Prostate gland (tissue), 2 donors: ENCODE data around the gene PC. TPM values are rescaled to one million over a fixed set of nuclear protein-coding genes. Genes with fewer than 3 reads are reported as not detected.
A peak's percentile ranks its signal among the peaks of the same experiment; 100 is the strongest.

ENCODE experiments used
- DNase-seq: peaks from one replicate; pipeline ENCODE4 v3.0.0-alpha.2; 2019; ENCODE audit warnings: low spot score
- H3K27ac ChIP-seq, 2 donors: fragments of 200-600 bp; sonication (generic); 2 replicates each; pipeline ENCODE4 v1.5.1; 2017 to 2019
- H3K27me3 ChIP-seq: fragments of 200-600 bp; sonication (generic); replicated peaks from 2 replicates; pipeline ENCODE4 v1.5.1; 2019; ENCODE audit not compliant: insufficient read depth
- H3K36me3 ChIP-seq, 2 donors: fragments of 200-600 bp; sonication (generic); 1 replicate in 1 of 2; 2 replicates in 1 of 2; pipeline versions ENCODE4 v1.5.1 to v1.8.1; 2017 to 2019
- H3K4me1 ChIP-seq: fragments of 200-600 bp; sonication (generic); replicated peaks from 2 replicates; pipeline ENCODE4 v1.5.1; 2019
- H3K4me3 ChIP-seq, 2 donors: fragments of 200-600 bp; sonication (generic); 2 replicates each; pipeline ENCODE4 v1.5.1; 2017 to 2019
- H3K9me3 ChIP-seq: fragments of 200-600 bp; sonication (generic); 2 replicates; pipeline ENCODE4 v1.5.1; 2017
- CTCF ChIP-seq, 4 experiments: fragments of 200-600 bp in 2 of 4; fragments of 450-650 bp in 2 of 4; sonication (generic) in 2 of 4; IDR thresholded peaks; 1 replicate in 3 of 4; 2 replicates in 1 of 4; pipeline ENCODE4 v1.5.1; 2016 to 2019; ENCODE audit warnings: antibody characterized with exemption in 4 of 4, mild to moderate bottlenecking in 2 of 4, moderate library complexity in 2 of 4
- POLR2A ChIP-seq: fragments of 450-650 bp; IDR thresholded peaks from one replicate; pipeline ENCODE4 v1.6.1; 2016; ENCODE audit warnings: antibody characterized with exemption, mild to moderate bottlenecking
- POLR2AphosphoS5 ChIP-seq: sonication (generic); formaldehyde crosslinking; IDR thresholded peaks from one replicate; pipeline ENCODE4 v1.6.1; 2017; ENCODE audit warnings: antibody characterized with exemption
- WGBS: methylation state at CpG from one replicate; pipeline ENCODE4 v1.1.5; 2018; 5-methylcytosine and 5-hydroxymethylcytosine counted together
- intact Hi-C: fragments of 100-400 bp; cut with DNase I; formaldehyde crosslinking; loops from one replicate; pipeline ENCODE4 v1.14.2; 2022
- total RNA-seq, 2 donors: library from RNA; depleted of rRNA; stranded (reverse); fragments of >200 nt; gene quantifications; one replicate each; pipeline ENCODE4 v1.1.0, GENCODE V29; 2016

PC gene
- total RNA-seq, 2 donors from 2014 or later = 42.8 to 43.4 TPM

GRCh38 chr11:66957971-66958231 lies 282 bp downstream of the PC start:
- no peak for TF ChIP-seq CTCF (IDR thresholded peaks at IDR 0.05)
- no peak for TF ChIP-seq POLR2A
- Histone ChIP-seq H3K27ac (peak overlapping the region; percentile 50 to 79), H3K9me3 (no peaks in the 10 kb centered on the region), H3K4me3 (peak overlapping the region; percentile 52 to 73), H3K27me3 (no peaks in the 10 kb centered on the region), H3K4me1 (peaks cover 5% of the 10 kb centered on the region), H3K36me3 (no peaks in the 10 kb centered on the region)
- no peak for DNase-seq
- WGBS = 2% methylated on average over 23 of the region's 40 CpGs
- intact Hi-C loops = no loop called here

- Histone ChIP-seq H3K4me3 (no peak overlapping the region), H3K27me3 (no peaks in the 10 kb centered on the region), H3K4me1 (peaks cover 5% of the 10 kb centered on the region), H3K27ac (peak overlapping the region in 1 of 2 donors; percentile 79), H3K9me3 (no peaks in the 10 kb centered on the region), H3K36me3 (no peaks in the 10 kb centered on the region)
- peak in 1 of 4 experiments; percentile 16 for TF ChIP-seq CTCF (IDR thresholded peaks at IDR 0.05)
- TF ChIP-seq POLR2AphosphoS5 = no peak
- intact Hi-C loops = no loop called here
- WGBS = 69% methylated on average over 7 of the region's 7 CpGs
- no peak for DNase-seq
Observed at GRCh38 chr11:66956689-66957290, 1.4 kb downstream of the PC start.

- no peaks in the 10 kb centered on the region for H3K27me3 ChIP-seq
- no peaks in the 10 kb centered on the region for H3K36me3 ChIP-seq
- H3K27ac ChIP-seq = peak overlapping the region; percentile 36 to 77
- peak; percentile 33 for DNase-seq
- H3K4me1 ChIP-seq = no peaks in the 10 kb centered on the region
- WGBS = 71% methylated on average over 13 of the region's 13 CpGs
- no peak for TF ChIP-seq POLR2A
- TF ChIP-seq CTCF (IDR thresholded peaks at IDR 0.05) = peak in 1 of 4 experiments; percentile 11
- TF ChIP-seq POLR2AphosphoS5 = peak; percentile 82
- H3K9me3 ChIP-seq = no peaks in the 10 kb centered on the region
- H3K4me3 ChIP-seq = no peak overlapping the region
- intact Hi-C loops = no loop called here
Observed at GRCh38 chr11:66953081-66953833, 4.9 kb downstream of the PC start.

- no peak overlapping the region for H3K4me3 ChIP-seq
- peak overlapping the region; percentile 36 to 77 for H3K27ac ChIP-seq
- intact Hi-C loops = no loop called here
- no peaks in the 10 kb centered on the region for H3K9me3 ChIP-seq
- H3K4me1 ChIP-seq = no peaks in the 10 kb centered on the region
- peak; percentile 51 for DNase-seq
- TF ChIP-seq POLR2AphosphoS5 = peak; percentile 71
- TF ChIP-seq POLR2A = no peak
- H3K27me3 ChIP-seq = no peaks in the 10 kb centered on the region
- WGBS = 40% methylated on average over 6 of the region's 7 CpGs
- H3K36me3 ChIP-seq = no peaks in the 10 kb centered on the region
Observed at GRCh38 chr11:66951927-66952337, 6.3 kb downstream of the PC start.

GRCh38 chr11:66951135-66951534 lies 7.0 kb downstream of the PC start:
- H3K9me3 ChIP-seq = no peaks in the 10 kb centered on the region
- no peaks in the 10 kb centered on the region for H3K27me3 ChIP-seq
- H3K4me3 ChIP-seq = no peak overlapping the region
- WGBS = 94% methylated on average over 10 of the region's 10 CpGs
- TF ChIP-seq CTCF (IDR thresholded peaks at IDR 0.05) (no peak), POLR2A (no peak), POLR2AphosphoS5 (no peak)
- no peak for DNase-seq
- intact Hi-C loops = no loop called here
- peak overlapping the region in 1 of 2 donors; percentile 77 for H3K27ac ChIP-seq
- H3K4me1 ChIP-seq = no peaks in the 10 kb centered on the region
- H3K36me3 ChIP-seq = no peaks in the 10 kb centered on the region
